ENCODE measurements around the gene ULK1.
A peak's percentile ranks its signal among the peaks of the same experiment; 100 is the strongest.

Gene ULK1

DNA sequence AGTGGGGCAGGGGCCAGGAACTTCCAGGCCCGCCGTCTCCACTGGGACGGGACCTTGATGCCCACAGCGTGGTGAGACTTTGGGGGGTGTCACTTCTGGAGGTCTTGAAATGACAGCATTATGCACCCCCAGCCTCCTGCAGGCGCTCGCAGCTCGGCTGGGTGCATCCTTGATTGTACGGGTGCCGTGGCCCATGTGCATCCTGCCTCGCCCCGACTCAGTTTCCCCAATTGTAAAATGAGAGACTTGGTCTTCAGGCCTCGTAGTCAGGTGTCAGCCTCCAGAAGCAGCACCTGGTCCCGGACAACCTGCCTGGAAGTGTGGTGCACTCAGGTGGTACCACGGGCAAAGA, 25.7 kb downstream of the ULK1 start:
- DNase-seq (ENCODE audit: low spot score): no peak

DNA sequence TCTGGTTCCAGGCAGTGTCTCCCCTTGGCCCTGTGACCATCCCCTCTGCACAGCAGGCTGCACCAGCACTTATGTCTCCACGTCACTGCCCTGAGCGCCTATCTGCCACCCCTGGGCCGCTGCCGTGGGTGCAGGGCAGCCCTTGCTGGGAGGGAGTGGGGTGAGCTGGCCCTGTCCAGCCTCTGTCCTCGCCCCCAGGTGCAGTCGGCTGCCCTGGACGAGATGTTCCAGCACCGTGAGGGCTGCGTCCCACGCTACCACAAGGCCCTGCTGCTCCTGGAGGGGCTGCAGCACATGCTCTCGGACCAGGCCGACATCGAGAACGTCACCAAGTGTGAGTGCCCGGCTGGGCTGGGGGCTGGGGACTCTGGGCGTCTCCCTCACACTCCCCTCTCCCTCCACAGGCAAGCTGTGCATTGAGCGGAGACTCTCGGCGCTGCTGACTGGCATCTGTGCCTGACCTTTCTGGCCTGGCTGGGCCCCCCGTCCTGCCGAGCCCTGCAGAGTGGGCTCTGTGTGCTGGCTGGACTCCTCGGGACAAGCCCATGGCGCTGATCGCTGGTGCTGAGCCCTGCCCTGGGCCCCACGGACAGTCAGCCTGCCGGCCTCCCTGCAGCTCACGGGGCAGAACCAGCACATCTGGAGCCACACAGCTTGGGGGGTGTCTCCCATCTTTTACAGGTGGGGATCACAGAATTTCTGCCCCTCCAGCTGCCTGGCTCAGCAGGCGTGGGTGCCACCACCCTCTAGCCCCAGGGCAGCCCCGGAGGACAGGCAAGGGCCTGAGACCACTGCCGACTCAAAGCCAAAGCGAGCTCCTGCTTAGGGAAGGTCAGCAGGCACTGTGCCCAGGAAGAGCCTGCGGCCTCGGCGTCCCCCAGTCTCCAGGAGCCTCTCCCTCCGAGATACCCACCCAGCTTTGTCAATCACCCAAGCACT, 26.7 kb downstream of the ULK1 start:
- DNase-seq (ENCODE audit: low spot score): no peak

DNA sequence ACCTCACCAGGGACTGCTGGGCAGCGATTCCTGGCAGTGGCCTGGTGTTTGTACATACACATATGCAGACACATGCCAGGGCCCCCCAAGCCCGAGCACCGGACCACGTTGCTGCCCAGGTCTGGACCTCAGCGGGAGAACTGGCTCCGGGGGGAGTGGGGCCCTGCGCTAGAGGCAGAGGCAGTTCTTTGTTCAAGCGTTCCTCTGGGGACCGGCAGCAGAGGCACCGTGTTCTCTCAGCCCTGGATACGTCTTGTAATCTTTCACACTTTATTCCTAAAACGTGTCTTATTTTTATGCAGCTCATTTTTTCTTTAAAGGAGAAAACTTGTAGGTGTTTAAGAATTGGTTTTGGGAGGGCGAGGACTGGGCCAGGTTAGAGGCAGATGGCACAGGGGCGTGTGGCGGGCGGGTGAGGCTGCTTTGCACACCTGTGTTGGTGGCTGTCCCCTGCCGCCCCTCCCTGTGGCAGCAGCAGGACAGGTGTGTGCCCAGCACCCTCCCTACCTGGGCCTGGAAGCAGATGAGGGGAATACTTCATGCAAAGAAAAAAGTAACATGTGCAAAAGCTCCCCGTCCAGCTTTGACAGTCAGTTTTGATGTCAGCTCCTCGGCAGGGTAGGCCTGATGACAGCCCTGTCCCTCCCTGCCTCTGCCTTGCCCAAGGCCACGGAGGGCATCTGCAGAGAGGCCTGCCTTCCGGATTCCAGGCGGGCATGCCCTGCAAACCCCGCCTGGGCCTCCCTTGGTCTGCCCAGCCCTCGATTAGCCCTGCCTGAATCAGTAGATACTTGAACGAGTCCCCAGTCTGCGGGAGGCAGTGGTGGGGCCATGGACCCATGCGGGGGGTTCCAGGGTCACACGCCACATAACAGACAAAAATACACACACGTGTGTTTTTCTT, 27.7 kb downstream of the ULK1 start:
- DNase-seq (ENCODE audit: low spot score): no peak

DNA sequence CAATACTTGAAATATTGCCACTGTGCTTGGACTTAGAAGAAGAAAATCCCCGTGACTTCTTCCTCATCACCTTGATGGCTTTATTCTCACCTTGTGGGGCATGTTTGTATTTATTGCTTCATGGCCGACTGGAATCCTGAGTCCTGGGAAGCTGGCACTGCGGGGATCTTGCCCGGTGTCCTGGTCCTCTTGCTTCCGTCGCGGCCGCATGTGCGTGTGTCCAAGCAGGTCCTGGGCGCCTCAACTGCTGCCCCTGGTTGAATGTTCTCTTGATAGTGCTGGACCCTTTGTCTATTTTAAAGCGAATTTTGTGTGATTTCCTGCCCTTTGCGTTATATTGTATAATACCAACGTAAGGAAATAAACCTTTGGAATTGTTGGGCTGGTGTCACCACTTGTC, 28.4 kb downstream of the ULK1 start:
- no peak for DNase-seq (ENCODE audit: low spot score)

DNA sequence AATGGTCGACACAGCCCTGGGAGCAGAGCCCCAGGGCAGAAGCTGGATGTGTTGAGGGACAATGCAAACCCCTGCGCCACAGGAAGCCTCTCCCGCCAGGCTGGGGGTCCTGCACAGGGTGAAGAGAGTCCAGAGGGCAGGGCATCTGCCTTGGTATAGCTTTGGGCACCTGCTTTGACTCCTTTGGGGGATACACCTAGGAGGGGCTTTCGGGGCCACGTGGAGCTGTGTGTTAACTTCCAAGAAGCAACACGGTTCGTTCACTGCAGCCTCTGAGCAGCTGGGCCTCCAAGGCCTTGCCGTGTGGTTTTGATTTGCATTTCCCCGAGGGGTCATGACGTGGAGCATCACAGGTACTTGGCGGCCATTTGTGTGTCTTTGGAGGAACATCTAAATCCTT, 28.8 kb downstream of the ULK1 start:
- DNase-seq (ENCODE audit: low spot score): no peak

DNA sequence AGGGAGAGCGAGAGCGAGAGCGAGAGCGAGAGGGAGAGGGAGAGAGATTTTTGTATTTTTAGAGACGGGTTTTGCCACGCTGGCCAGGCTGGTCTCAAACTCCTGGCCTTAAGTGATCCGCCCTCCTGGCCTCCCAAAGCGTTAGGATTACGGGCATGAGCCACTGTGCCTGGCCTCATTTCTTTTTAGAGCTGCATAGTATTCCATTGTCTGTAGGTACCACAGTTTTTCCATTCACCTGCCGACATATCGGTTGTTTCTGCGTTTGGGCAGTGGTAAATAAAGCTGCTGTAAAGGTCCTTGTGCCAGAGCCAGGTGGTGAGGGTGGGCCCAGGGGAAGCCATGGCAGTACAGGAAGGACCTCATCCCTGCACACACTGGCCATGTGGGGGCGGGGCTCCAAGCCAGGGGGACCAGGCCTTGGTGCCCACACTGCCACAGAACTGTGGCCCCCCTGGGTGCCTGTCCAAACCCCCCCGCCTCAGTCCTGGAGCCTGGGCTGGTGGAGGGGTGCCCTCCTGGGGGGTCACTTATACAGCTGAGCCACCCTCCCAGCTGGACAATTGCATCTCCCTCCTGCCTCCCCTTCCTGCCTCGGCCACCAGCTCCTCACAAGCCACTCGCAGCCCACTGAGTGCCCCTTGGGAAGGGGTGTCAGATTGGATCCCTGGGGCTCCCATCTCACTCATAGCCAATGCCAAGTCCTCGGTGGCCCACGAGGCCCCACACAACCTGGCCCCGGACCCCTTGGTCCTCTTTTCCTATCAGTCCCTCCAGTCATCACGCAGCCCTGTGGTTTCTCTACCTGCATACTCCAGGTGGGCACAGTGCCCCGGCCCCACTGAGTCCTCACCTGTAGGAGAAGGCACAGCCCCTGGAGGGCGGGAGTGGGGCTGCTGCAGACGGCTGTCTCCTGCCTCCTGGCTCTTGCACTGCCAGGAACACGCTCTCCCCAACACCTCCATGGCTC, 33.0 kb downstream of the ULK1 start:
- no peak for DNase-seq (ENCODE audit: low spot score)

DNA sequence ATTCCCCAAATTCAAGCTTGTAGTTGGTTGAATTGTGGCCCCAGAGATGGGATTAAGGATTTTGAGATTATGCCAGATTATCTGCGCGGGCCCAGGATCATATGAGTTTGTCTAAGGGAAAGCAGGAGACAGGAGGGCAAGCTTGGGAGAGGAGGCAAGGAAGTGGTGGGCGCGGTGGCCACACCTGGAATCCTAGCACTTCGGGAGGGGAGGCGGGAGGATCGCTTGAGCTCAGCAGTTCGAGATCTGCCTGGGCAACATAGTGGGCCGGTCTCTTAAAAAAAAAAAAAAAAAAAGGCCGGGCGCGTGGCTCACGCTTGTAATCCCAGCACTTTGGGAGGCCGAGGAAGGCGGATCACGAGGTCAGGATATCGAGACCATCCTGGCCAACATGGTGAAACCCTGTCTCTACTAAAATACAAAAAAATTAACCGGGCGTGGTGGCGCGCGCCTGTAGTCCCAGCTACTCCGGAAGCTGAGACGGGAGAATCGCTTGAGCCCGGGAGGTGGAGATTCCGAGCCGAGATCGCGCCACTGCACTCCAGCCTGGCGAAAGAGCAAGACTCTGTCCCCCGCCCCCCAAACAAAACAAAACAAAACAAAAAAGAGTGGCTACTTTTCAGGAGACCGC, 33.8 kb downstream of the ULK1 start:
- DNase-seq (ENCODE audit: low spot score): no peak

DNA sequence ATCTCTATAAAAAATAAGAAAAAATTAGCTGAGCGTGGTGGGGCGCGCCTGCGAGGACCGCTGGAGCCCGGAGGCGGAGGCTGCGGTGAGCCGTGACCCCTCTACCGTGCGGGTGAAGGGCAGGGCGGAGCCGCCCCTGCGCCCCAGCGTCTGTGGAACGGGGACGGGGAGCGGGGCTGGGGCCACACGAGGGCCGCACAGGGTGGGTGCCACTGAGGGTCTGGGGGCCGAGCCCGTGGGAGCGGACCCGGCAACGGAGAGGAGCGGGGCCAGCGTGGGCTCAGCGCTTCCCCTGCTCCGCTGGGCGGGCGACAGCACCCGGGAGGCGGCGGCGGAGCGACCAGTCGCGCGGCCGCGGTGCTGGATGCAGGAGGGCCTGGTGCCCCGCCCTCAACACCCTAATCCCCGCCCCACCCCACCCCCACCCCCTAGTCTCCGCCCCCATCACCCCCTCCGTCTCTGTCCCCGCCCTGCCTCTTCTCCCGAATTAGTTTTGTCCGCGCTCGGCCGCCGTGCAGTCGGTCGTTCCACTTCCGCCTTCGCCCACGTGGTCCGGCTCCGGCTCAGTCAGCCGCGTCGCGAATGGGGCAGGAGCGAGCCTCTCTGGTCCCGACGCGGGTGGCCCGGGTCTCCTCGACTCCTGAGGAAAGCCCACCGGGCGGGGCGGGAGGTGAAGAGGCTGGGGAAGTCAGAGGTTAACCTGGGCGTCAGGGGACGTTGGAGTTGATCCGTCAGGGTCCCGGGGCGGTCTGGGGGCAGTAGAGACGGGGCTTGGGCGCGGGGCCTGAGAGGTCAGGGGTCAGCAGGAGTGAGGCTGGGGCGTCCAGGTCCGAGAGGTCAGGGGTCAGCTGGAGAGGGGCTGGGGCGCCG, 34.5 kb downstream of the ULK1 start, which contains the start of gene PUS1:
Gene PUS1, plus strand, starts transcription at position 566 of the 870 bp plus-strand sequence. CDS start 447 bp downstream, outside the sequence.
- peak; percentile 99 for DNase-seq (ENCODE audit: low spot score)

DNA sequence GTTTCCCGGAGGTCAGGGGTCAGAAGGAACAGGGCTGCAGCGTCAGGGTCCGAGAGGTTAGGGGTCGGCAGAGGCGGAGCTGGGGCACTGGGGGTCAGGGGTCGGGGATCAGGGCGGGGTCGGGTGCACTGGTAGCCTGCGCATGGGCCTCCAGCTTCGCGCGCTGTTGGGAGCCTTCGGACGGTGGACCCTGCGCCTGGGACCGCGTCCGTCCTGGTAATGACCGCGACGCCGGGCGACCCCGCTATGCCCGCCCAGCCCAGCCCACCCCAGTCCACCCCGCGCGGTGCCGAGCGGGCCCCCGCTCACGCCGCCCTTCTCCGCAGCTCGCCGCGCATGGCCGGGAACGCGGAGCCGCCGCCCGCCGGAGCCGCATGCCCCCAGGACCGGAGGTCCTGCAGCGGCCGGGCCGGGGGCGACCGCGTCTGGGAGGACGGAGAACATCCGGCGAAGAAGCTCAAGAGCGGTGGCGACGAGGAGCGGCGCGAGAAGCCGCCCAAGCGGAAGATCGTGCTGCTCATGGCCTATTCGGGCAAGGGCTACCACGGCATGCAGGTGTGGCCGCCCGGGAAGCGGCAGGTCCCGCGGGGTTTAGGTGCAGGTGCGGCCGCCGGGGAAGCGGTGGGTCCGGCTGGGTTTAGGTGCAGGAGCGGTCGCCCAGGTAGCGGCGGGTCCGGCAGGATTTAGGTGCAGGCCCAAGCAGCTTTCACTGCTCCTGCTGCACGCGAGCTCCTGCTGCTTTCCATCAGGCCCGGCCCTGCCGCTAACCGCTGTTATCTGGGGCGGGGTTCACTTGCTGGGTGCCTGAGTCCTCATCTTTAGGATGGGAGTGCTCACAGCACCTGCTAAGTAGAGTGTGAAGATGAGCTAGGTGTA, 35.4 kb downstream of the ULK1 start:
- DNase-seq (ENCODE audit: low spot score): peak; percentile 31

DNA sequence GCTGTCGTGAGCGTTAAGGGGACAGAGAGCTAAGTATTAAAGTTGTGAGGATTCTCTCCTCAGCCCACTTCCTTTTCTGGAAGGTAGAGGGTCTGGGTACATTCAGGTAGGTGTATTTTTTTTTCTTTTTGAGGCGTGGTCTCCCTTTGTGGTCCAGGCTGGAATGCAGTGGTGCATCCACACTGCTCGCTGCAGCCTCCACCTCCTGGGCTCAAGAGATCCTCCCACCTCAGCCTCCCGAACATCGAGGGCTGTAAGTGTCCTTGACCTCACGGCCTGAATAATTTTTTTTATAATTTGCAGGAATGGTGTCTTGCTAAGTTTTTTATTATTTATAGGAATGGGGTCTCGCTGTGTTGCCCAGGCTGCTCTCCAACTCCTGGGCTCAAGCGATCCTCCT, 36.1 kb downstream of the ULK1 start:
- DNase-seq (ENCODE audit: low spot score): no peak

DNA sequence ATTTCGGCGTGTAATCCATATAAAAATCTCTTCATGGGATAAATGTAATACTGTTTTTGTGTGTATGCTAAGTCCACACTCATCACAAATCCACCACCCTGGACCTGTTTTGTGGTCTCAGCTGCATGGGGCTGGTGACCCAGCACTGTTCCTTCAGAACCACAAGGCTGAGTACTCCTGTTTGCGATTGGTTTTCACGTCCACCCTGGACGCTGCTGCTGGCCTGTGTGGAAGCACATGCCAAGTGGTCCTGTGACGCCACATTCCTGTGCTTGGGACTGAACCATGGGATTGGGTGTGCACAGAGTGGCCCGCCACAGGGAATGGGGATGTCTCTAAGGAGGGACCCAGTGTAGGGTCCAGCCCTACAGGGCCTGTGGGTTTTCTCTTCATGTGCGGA, 39.0 kb downstream of the ULK1 start:
- no peak for DNase-seq (ENCODE audit: low spot score)

DNA sequence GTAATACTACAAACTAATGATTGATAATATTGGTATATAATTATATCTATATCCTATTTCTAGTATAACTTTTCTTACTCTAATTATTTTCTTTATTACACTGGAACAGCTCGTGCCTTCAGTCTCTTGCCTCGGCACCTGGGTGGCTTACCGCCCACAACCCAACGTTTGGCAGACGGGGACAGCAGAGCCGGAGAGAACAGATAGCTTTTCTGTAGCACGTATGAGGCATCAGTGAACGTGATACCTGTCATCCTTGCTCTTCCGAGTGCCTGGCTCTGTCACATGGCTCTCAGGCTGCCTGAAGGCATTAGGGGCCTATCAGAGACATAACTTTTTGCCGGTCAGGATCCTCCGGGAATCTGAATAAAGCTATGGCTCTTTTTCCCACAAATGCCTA, 40.1 kb downstream of the ULK1 start:
- no peak for DNase-seq (ENCODE audit: low spot score)

DNA sequence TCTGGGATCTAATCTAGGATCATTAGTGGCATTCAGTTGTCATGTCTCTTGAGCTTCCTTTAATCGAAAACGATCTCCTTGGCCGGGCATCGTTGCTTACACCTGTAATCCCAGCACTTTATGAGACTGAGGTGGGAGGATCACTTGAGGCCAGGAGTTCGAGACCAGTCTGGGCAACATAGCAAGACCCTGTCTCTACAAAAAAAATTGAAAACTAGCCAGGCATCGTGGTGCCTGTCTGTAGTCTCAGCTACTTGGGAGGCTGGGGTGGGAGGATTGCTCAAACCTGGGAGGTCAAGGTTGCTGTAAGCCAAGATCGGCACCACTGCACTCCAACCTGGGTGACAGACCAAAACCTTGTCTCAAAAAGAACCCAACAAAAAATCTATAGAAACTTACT, 43.7 kb downstream of the ULK1 start:
- DNase-seq (ENCODE audit: low spot score): no peak

DNA sequence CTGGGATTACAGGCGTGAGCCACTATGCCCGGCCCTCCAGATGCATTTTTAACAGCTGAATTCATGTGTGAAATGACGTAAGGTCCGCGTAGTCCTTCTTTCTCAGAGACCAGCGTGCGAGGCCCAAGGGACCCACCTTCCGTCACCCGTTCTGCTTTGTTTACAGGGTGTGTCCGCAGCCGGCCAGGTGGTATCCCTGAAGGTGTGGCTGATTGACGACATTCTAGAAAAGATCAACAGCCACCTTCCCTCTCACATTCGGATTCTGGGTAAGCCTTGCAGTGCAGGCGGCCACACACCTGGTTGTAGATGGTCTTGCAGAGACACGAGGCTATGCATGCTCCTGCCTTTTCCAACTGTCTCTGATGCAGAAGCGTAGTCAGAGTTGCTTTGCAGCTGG, 44.6 kb downstream of the ULK1 start:
- no peak for DNase-seq (ENCODE audit: low spot score)

DNA sequence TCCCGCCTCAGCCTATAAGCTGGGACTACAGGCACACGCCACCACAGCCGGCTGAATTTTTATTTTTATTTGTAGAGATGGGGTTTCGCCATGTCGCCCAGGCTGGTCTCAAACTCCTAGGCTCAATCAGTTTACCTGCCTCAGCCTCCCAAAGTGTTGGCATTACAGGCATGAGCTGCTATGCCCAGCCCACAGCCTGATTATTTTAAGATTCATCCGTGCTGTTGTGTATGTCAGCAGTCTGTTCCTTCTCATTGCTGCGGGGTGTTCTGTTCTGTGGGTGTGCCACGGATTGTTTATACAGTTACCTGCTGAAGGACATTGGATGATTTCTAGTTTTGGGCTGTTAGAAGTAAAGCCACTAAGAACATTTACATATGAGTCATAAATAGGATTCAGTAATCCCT, 45.7 kb downstream of the ULK1 start:
- DNase-seq (ENCODE audit: low spot score): no peak

DNA sequence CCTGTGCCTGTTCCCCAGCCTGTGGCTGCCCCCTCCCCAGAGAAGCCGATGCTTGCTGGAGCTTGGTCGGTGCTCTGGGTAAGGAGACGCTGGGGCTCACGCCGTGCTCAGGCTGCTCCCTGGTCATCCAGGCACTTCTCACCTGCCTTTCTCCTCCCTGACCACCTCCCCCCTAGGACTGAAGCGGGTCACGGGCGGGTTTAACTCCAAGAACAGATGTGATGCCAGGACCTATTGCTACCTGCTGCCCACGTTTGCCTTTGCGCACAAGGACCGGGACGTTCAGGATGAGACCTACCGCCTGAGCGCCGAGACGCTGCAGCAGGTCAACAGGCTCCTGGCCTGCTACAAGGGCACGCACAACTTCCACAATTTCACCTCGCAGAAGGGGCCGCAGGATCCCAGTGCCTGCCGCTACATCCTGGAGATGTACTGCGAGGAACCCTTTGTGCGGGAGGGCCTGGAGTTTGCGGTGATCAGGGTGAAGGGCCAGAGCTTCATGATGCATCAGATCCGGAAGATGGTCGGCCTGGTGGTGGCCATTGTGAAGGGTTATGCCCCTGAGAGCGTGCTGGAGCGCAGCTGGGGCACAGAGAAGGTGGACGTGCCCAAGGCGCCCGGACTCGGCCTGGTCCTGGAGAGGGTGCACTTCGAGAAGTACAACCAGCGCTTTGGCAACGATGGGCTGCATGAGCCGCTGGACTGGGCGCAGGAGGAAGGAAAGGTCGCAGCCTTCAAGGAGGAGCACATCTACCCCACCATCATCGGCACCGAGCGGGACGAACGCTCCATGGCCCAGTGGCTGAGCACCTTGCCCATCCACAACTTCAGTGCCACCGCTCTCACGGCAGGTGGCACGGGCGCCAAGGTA, 46.9 kb downstream of the ULK1 start:
- DNase-seq (ENCODE audit: low spot score): no peak

DNA sequence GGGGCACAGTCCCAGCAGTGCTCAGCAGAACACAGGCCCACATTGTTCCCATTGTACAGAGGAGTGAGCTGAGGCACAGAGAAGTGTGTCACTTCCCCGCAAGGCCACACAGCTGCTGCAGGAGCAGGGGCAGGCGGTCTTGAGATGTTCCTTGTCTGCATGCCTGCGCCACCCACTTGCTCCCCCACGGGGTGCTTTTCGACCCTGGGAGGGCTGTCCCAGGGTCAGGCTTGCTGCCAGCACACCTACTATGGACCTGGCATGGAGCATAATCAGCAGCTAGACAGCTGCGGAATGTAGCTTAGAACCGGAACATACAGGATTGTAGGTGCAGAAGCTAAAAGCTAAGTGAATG, 47.5 kb downstream of the ULK1 start:
- DNase-seq (ENCODE audit: low spot score): no peak

DNA sequence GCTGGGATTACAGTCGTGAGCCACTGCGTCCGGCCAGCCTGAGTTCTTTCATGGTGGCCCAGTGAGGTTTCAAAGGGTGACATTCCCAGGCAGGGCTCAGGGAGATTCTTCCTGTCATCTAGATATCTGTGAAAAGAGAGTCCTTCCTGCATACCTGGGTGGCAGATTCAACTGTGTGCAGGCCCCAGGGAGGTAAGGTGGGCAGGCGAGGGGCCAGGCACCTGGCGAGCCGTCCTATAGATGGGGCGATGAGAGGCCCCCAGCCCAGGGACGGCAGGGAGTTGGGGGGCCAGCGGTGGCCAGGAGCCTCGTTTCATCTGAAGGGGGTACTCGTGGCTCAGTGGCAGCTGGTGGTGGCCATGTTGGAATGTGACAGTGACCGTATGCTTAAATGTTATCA, 48.2 kb downstream of the ULK1 start:
- no peak for DNase-seq (ENCODE audit: low spot score)
